ENCODE data around the gene PADI3. TPM values are rescaled to one million over a fixed set of nuclear protein-coding genes. Genes with fewer than 3 reads are reported as not detected.

Gene PADI3
- total and polyA plus RNA-seq, 9 donors = 0.05 TPM; not detected in 8

- Histone ChIP-seq H3K9me3 (replicated peaks; ENCODE audit: control insufficient read depth, low read depth, low read length) (no peaks in the 10 kb centered on the region), H3K4me3 (ENCODE audit: low read length) (no peak overlapping the region), H3K27me3 (ENCODE audit: control insufficient read depth, insufficient read depth, low read length) (peaks cover 5% of the 10 kb centered on the region), H3K4me1 (ENCODE audit: control insufficient read depth, insufficient read depth, low read length) (peaks cover 3% of the 10 kb centered on the region), H3K27ac (ENCODE audit: low read length) (no peak overlapping the region), H3K36me3 (ENCODE audit: control insufficient read depth, insufficient read depth, low read length) (no peaks in the 10 kb centered on the region)
- 27% methylated on average over 3 of the region's 4 CpGs for WGBS (ENCODE audit: insufficient coverage)
- peak; percentile 78 for DNase-seq
Observed at GRCh38 chr1:17207046-17207445, 41.9 kb upstream of the PADI3 start.

- Histone ChIP-seq H3K4me3 (ENCODE audit: low read length) (no peak overlapping the region), H3K4me1 (ENCODE audit: control insufficient read depth, insufficient read depth, low read length) (peaks cover 8% of the 10 kb centered on the region), H3K36me3 (ENCODE audit: control insufficient read depth, insufficient read depth, low read length) (no peaks in the 10 kb centered on the region), H3K9me3 (replicated peaks; ENCODE audit: control insufficient read depth, low read depth, low read length) (no peaks in the 10 kb centered on the region), H3K27ac (ENCODE audit: low read length) (no peak overlapping the region), H3K27me3 (ENCODE audit: control insufficient read depth, insufficient read depth, low read length) (peaks cover 5% of the 10 kb centered on the region)
- peak; percentile 20 for DNase-seq
- 80% methylated on average over 2 of the region's 5 CpGs for WGBS (ENCODE audit: insufficient coverage)
Observed at GRCh38 chr1:17207540-17207939, 41.4 kb upstream of the PADI3 start.

- Histone ChIP-seq H3K27me3 (ENCODE audit: control insufficient read depth, insufficient read depth, low read length) (peaks cover 7% of the 10 kb centered on the region), H3K4me1 (ENCODE audit: control insufficient read depth, insufficient read depth, low read length) (peaks cover 13% of the 10 kb centered on the region), H3K9me3 (replicated peaks; ENCODE audit: control insufficient read depth, low read depth, low read length) (no peaks in the 10 kb centered on the region), H3K4me3 (ENCODE audit: low read length) (no peak overlapping the region), H3K36me3 (ENCODE audit: control insufficient read depth, insufficient read depth, low read length) (no peaks in the 10 kb centered on the region), H3K27ac (ENCODE audit: low read length) (no peak overlapping the region)
- WGBS (ENCODE audit: insufficient coverage) = 67% methylated on average over 2 of the region's 2 CpGs
- peak; percentile 21 for DNase-seq
Observed at GRCh38 chr1:17207966-17208418, 40.9 kb upstream of the PADI3 start.

GRCh38 chr1:17208546-17208945, 40.4 kb upstream of the PADI3 start:
- Histone ChIP-seq H3K36me3 (ENCODE audit: control insufficient read depth, insufficient read depth, low read length) (no peaks in the 10 kb centered on the region), H3K9me3 (replicated peaks; ENCODE audit: control insufficient read depth, low read depth, low read length) (no peaks in the 10 kb centered on the region), H3K27me3 (ENCODE audit: control insufficient read depth, insufficient read depth, low read length) (peaks cover 9% of the 10 kb centered on the region), H3K4me1 (ENCODE audit: control insufficient read depth, insufficient read depth, low read length) (peaks cover 18% of the 10 kb centered on the region), H3K27ac (ENCODE audit: low read length) (no peak overlapping the region), H3K4me3 (ENCODE audit: low read length) (no peak overlapping the region)
- DNase-seq = no peak
- WGBS (ENCODE audit: insufficient coverage) = 100% methylated on average over 2 of the region's 3 CpGs

GRCh38 chr1:17209430-17209829, 39.5 kb upstream of the PADI3 start:
- Histone ChIP-seq H3K36me3 (ENCODE audit: control insufficient read depth, insufficient read depth, low read length) (no peaks in the 10 kb centered on the region), H3K27me3 (ENCODE audit: control insufficient read depth, insufficient read depth, low read length) (peaks cover 13% of the 10 kb centered on the region), H3K4me3 (ENCODE audit: low read length) (no peak overlapping the region), H3K27ac (ENCODE audit: low read length) (no peak overlapping the region), H3K4me1 (ENCODE audit: control insufficient read depth, insufficient read depth, low read length) (peaks cover 23% of the 10 kb centered on the region), H3K9me3 (replicated peaks; ENCODE audit: control insufficient read depth, low read depth, low read length) (no peaks in the 10 kb centered on the region)
- DNase-seq = no peak
- WGBS (ENCODE audit: insufficient coverage) = 47% methylated on average over 3 of the region's 5 CpGs

GRCh38 chr1:17210176-17210575, 38.7 kb upstream of the PADI3 start:
- H3K27ac ChIP-seq (ENCODE audit: low read length) = no peak overlapping the region
- no peak for DNase-seq
- no peak overlapping the region for H3K4me3 ChIP-seq (ENCODE audit: low read length)
- peaks cover 10% of the 10 kb centered on the region for H3K27me3 ChIP-seq (ENCODE audit: control insufficient read depth, insufficient read depth, low read length)
- H3K9me3 ChIP-seq (replicated peaks; ENCODE audit: control insufficient read depth, low read depth, low read length) = no peaks in the 10 kb centered on the region
- no peaks in the 10 kb centered on the region for H3K36me3 ChIP-seq (ENCODE audit: control insufficient read depth, insufficient read depth, low read length)
- peaks cover 23% of the 10 kb centered on the region for H3K4me1 ChIP-seq (ENCODE audit: control insufficient read depth, insufficient read depth, low read length)
- WGBS (ENCODE audit: insufficient coverage) = 92% methylated on average over 4 of the region's 8 CpGs

- Histone ChIP-seq H3K27me3 (ENCODE audit: control insufficient read depth, insufficient read depth, low read length) (peaks cover 13% of the 10 kb centered on the region), H3K36me3 (ENCODE audit: control insufficient read depth, insufficient read depth, low read length) (no peaks in the 10 kb centered on the region), H3K4me3 (ENCODE audit: low read length) (no peak overlapping the region), H3K27ac (ENCODE audit: low read length) (no peak overlapping the region), H3K4me1 (ENCODE audit: control insufficient read depth, insufficient read depth, low read length) (peaks cover 23% of the 10 kb centered on the region), H3K9me3 (replicated peaks; ENCODE audit: control insufficient read depth, low read depth, low read length) (no peaks in the 10 kb centered on the region)
- WGBS (ENCODE audit: insufficient coverage) = 80% methylated on average over 1 of the region's 5 CpGs
- DNase-seq = no peak
Observed at GRCh38 chr1:17211377-17211776, 37.5 kb upstream of the PADI3 start.

- DNase-seq = no peak
- no peaks in the 10 kb centered on the region for H3K36me3 ChIP-seq (ENCODE audit: control insufficient read depth, insufficient read depth, low read length)
- H3K27me3 ChIP-seq (ENCODE audit: control insufficient read depth, insufficient read depth, low read length) = peaks cover 13% of the 10 kb centered on the region
- no peak overlapping the region for H3K27ac ChIP-seq (ENCODE audit: low read length)
- peaks cover 23% of the 10 kb centered on the region for H3K4me1 ChIP-seq (ENCODE audit: control insufficient read depth, insufficient read depth, low read length)
- 58% methylated on average over 9 of the region's 10 CpGs for WGBS (ENCODE audit: insufficient coverage)
- H3K4me3 ChIP-seq (ENCODE audit: low read length) = no peak overlapping the region
- H3K9me3 ChIP-seq (replicated peaks; ENCODE audit: control insufficient read depth, low read depth, low read length) = no peaks in the 10 kb centered on the region
Observed at GRCh38 chr1:17212009-17212408, 36.9 kb upstream of the PADI3 start.

- Histone ChIP-seq H3K4me3 (ENCODE audit: low read length) (no peak overlapping the region), H3K36me3 (ENCODE audit: control insufficient read depth, insufficient read depth, low read length) (no peaks in the 10 kb centered on the region), H3K9me3 (replicated peaks; ENCODE audit: control insufficient read depth, low read depth, low read length) (no peaks in the 10 kb centered on the region), H3K27ac (ENCODE audit: low read length) (peak overlapping the region; percentile 42), H3K4me1 (ENCODE audit: control insufficient read depth, insufficient read depth, low read length) (peaks cover 23% of the 10 kb centered on the region), H3K27me3 (ENCODE audit: control insufficient read depth, insufficient read depth, low read length) (peaks cover 13% of the 10 kb centered on the region)
- DNase-seq = peak; percentile 66
- 10% methylated on average over 8 of the region's 13 CpGs for WGBS (ENCODE audit: insufficient coverage)
Observed at GRCh38 chr1:17212487-17213121, 36.3 kb upstream of the PADI3 start.

GRCh38 chr1:17213148-17213781, 35.6 kb upstream of the PADI3 start:
- WGBS (ENCODE audit: insufficient coverage) = 34% methylated on average over 9 of the region's 13 CpGs
- no peak for DNase-seq

More at GRCh38 chr1:17213148-17213781, 35.6 kb upstream of the PADI3 start:
- H3K9me3 ChIP-seq (replicated peaks; ENCODE audit: control insufficient read depth, low read depth, low read length) = no peaks in the 10 kb centered on the region
- no peaks in the 10 kb centered on the region for H3K36me3 ChIP-seq (ENCODE audit: control insufficient read depth, insufficient read depth, low read length)
- no peak overlapping the region for H3K4me3 ChIP-seq (ENCODE audit: low read length)
- peaks cover 13% of the 10 kb centered on the region for H3K27me3 ChIP-seq (ENCODE audit: control insufficient read depth, insufficient read depth, low read length)
- peaks cover 21% of the 10 kb centered on the region for H3K4me1 ChIP-seq (ENCODE audit: control insufficient read depth, insufficient read depth, low read length)
- H3K27ac ChIP-seq (ENCODE audit: low read length) = peak overlapping the region; percentile 20

All from muscle of leg (tissue), 11 donors.